ENCODE results near the gene SERPINA3. TPM values are rescaled to one million over a fixed set of nuclear protein-coding genes. Genes with fewer than 3 reads are reported as not detected.

The SERPINA3 gene
- total RNA-seq, 1 donor from 2014 or later: not detected

GRCh38 chr14:94621358-94622134, 9.4 kb downstream of the SERPINA3 start:
- Mint-ChIP-seq H3K4me3 (no peak overlapping the region), H3K4me1 (no peaks in the 10 kb centered on the region), H3K27me3 (ENCODE audit: insufficient read depth, low read depth) (peaks cover 8% of the 10 kb centered on the region), H3K9me3 (peaks cover 37% of the 10 kb centered on the region), H3K36me3 (no peaks in the 10 kb centered on the region), H3K27ac (no peak overlapping the region)
- H3F3A ChIP-seq (ENCODE audit: low read depth): no peaks in the 10 kb centered on the region
- TF ChIP-seq EZH2 (IDR thresholded peaks at IDR 0.05): no peak
- TF ChIP-seq CTCF (IDR thresholded peaks at IDR 0.05): no peak
- no peak for TF ChIP-seq EZH2phosphoT487 (IDR thresholded peaks at IDR 0.05)
- H3K4me3 ChIP-seq: no peak overlapping the region
- H3K36me3 ChIP-seq: no peaks in the 10 kb centered on the region
- H2AFZ ChIP-seq (replicated peaks): no peak overlapping the region
- no peaks in the 10 kb centered on the region for H3K9me3 ChIP-seq (ENCODE audit: low read depth)
- H3K9ac ChIP-seq: no peak overlapping the region
- H3K4me1 ChIP-seq: no peaks in the 10 kb centered on the region
- H4K20me1 ChIP-seq (ENCODE audit: low read depth): no peaks in the 10 kb centered on the region
- H3K79me2 ChIP-seq (ENCODE audit: low read depth): no peaks in the 10 kb centered on the region
- no peak overlapping the region for H3K27ac ChIP-seq
- H3K27me3 ChIP-seq: no peaks in the 10 kb centered on the region
- no peak overlapping the region for H3K4me2 ChIP-seq
- DNase-seq (ENCODE audit: low spot score): no peak

- no peaks in the 10 kb centered on the region for H3K9me3 ChIP-seq (ENCODE audit: low read depth)
- H2AFZ ChIP-seq (replicated peaks): no peak overlapping the region
- H3K79me2 ChIP-seq (ENCODE audit: low read depth): no peaks in the 10 kb centered on the region
- H4K20me1 ChIP-seq (ENCODE audit: low read depth): no peaks in the 10 kb centered on the region
- Mint-ChIP-seq H3K27me3 (ENCODE audit: insufficient read depth, low read depth) (peaks cover 8% of the 10 kb centered on the region), H3K9me3 (peaks cover 25% of the 10 kb centered on the region), H3K4me1 (no peaks in the 10 kb centered on the region), H3K36me3 (no peaks in the 10 kb centered on the region), H3K27ac (no peak overlapping the region), H3K4me3 (no peak overlapping the region)
- DNase-seq (ENCODE audit: low spot score): no peak
- H3K9ac ChIP-seq: no peak overlapping the region
- H3K27ac ChIP-seq: no peak overlapping the region
- H3K4me2 ChIP-seq: no peak overlapping the region
- H3K27me3 ChIP-seq: no peaks in the 10 kb centered on the region
- no peak overlapping the region for H3K4me3 ChIP-seq
- H3F3A ChIP-seq (ENCODE audit: low read depth): no peaks in the 10 kb centered on the region
- H3K36me3 ChIP-seq: no peaks in the 10 kb centered on the region
- no peaks in the 10 kb centered on the region for H3K4me1 ChIP-seq
- no peak for TF ChIP-seq EZH2 (IDR thresholded peaks at IDR 0.05)
- no peak for TF ChIP-seq EZH2phosphoT487 (IDR thresholded peaks at IDR 0.05)
- no peak for TF ChIP-seq CTCF (IDR thresholded peaks at IDR 0.05)
Measured at GRCh38 chr14:94622653-94623421, 10.6 kb downstream of the SERPINA3 start.

GRCh38 chr14:94623422-94623809, 11.2 kb downstream of the SERPINA3 start:
- Histone ChIP-seq H3K4me1 (no peaks in the 10 kb centered on the region), H2AFZ (replicated peaks) (no peak overlapping the region), H4K20me1 (ENCODE audit: low read depth) (no peaks in the 10 kb centered on the region), H3K9me3 (ENCODE audit: low read depth) (no peaks in the 10 kb centered on the region), H3K4me2 (no peak overlapping the region), H3K79me2 (ENCODE audit: low read depth) (no peaks in the 10 kb centered on the region), H3K36me3 (no peaks in the 10 kb centered on the region), H3K4me3 (no peak overlapping the region), H3K27ac (no peak overlapping the region), H3K27me3 (no peaks in the 10 kb centered on the region), H3K9ac (no peak overlapping the region), H3F3A (ENCODE audit: low read depth) (no peaks in the 10 kb centered on the region)
- Mint-ChIP-seq H3K27ac (no peak overlapping the region), H3K27me3 (ENCODE audit: insufficient read depth, low read depth) (peaks cover 8% of the 10 kb centered on the region), H3K4me1 (no peaks in the 10 kb centered on the region), H3K4me3 (no peak overlapping the region), H3K9me3 (peaks cover 20% of the 10 kb centered on the region), H3K36me3 (no peaks in the 10 kb centered on the region)
- DNase-seq (ENCODE audit: low spot score): no peak
- TF ChIP-seq EZH2phosphoT487 (IDR thresholded peaks at IDR 0.05) (no peak), CTCF (IDR thresholded peaks at IDR 0.05) (no peak), EZH2 (IDR thresholded peaks at IDR 0.05) (no peak)
